Measurements from ENCODE around the gene DDX47. TPM values are rescaled to one million over a fixed set of nuclear protein-coding genes. Genes with fewer than 3 reads are reported as not detected.
"Not testable (repeated sequence)": the region's sequence is repeated elsewhere in the genome, so short reads cannot be mapped to it uniquely, and the experiment has no call there.

Gene DDX47
- total RNA-seq, 1 donor from 2014 or later = 26.7 TPM

DNA sequence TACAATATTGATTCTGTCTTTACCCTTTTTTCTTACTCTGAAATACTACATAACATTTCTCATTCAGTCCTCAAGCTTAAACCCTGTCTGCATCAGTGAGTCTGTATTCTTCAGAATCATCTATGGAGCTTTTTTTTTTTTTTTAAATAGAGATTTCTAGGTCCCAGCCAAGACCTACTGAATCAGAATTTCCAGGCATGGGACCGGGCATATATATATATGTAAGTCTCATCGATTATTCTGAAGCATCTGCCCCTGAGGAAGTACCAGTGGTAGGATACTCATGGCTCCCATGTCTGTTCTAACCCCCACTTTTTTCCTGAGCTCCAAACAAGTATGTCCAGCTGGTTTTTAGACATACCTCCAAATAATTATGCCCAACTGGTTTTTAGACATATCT, 6.1 kb downstream of the DDX47 start:
- TF ChIP-seq, protein P1, sequence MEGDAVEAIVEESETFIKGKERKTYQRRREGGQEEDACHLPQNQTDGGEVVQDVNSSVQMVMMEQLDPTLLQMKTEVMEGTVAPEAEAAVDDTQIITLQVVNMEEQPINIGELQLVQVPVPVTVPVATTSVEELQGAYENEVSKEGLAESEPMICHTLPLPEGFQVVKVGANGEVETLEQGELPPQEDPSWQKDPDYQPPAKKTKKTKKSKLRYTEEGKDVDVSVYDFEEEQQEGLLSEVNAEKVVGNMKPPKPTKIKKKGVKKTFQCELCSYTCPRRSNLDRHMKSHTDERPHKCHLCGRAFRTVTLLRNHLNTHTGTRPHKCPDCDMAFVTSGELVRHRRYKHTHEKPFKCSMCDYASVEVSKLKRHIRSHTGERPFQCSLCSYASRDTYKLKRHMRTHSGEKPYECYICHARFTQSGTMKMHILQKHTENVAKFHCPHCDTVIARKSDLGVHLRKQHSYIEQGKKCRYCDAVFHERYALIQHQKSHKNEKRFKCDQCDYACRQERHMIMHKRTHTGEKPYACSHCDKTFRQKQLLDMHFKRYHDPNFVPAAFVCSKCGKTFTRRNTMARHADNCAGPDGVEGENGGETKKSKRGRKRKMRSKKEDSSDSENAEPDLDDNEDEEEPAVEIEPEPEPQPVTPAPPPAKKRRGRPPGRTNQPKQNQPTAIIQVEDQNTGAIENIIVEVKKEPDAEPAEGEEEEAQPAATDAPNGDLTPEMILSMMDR (IDR thresholded peaks at IDR 0.05; ENCODE audit: borderline replicate concordance) = no peak
- Histone ChIP-seq H3K9me3 (replicated peaks) (no peaks in the 10 kb centered on the region), H3K36me3 (peaks cover 38% of the 10 kb centered on the region), H3K4me1 (peaks cover 52% of the 10 kb centered on the region), H3K27ac (replicated peaks) (no peak overlapping the region), H3K27me3 (ENCODE audit: low read depth) (no peaks in the 10 kb centered on the region), H3K4me3 (no peak overlapping the region)
- no peak for DNase-seq
- intact Hi-C loops (cut with micrococcal nuclease) = no loop called here

DNA sequence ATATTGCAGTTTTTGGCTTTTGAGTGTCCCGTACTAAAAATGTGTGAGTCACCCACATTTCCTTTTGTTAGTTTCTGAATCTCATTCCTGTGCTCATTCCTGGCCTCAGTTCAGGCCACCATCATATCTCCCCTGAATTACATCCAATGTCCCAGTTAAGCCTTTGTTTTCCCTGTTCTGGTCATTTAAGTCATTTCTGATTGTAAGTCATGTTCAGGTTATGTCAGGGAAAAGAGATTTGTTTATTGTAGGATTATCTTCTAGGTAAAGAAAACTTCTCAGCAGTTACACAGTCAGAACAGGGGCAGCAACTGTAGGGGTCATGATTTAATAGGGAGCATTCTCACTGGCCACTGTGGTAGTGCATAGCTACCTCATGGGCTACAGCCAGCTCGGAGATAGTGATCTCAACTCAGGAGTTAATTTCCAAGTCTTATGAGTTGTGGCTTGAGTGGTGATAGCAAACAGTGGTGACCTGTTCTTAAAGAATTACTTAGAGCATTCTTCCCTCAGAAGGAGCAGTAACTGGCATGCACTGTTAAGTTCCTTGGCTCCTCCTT, 6.7 kb downstream of the DDX47 start:
- H3K36me3 ChIP-seq = peaks cover 42% of the 10 kb centered on the region
- peaks cover 46% of the 10 kb centered on the region for H3K4me1 ChIP-seq
- intact Hi-C loops (cut with micrococcal nuclease) = no loop called here
- no peak overlapping the region for H3K27ac ChIP-seq (replicated peaks)
- no peaks in the 10 kb centered on the region for H3K27me3 ChIP-seq (ENCODE audit: low read depth)
- TF ChIP-seq, protein P1 (IDR thresholded peaks at IDR 0.05; ENCODE audit: borderline replicate concordance) = no peak
- H3K9me3 ChIP-seq (replicated peaks) = no peaks in the 10 kb centered on the region
- no peak for DNase-seq
- H3K4me3 ChIP-seq = no peak overlapping the region

DNA sequence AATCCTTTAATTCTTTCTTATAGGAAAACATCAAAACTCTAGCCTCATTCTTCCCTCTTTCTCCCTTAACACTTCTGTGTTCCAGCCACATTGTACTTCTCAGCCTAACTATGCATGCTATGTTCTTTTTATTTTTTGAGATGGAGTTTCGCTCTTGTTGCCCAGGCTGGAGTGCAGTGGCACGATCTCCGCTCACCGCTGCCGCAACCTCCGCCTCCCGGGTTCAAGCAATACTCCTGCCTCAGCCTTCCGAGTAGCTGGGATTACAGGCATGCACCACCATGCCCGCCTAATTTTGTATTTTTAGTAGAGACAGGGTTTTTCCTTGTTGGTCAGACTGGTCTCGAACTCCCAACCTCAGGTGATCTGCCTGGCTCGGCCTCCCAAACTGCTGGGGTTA, 7.2 kb downstream of the DDX47 start:
- H3K4me3 ChIP-seq; H3K9me3 ChIP-seq (replicated peaks); intact Hi-C loops (cut with micrococcal nuclease); H3K27me3 ChIP-seq (ENCODE audit: low read depth); DNase-seq; H3K27ac ChIP-seq (replicated peaks): not testable (repeated sequence)
- peaks cover 41% of the 10 kb centered on the region for H3K4me1 ChIP-seq
- H3K36me3 ChIP-seq = peaks cover 43% of the 10 kb centered on the region

DNA sequence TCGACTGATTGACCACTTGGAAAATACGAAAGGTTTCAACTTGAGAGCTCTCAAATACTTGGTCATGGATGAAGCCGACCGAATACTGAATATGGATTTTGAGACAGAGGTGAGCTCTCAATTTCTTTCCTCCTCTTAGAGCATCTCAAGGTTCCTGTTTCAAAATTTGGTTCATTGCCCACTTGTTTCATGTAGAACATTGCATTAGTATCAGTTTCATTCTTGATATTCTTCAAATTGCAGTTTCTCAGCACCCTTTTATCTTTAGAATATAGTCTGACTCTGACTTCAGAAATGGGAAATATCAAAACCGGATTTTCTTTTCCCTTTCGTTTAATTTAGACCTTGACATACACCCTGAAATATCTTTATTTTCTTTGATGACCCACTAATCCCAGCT, 8.8 kb downstream of the DDX47 start:
- Histone ChIP-seq H3K27me3 (ENCODE audit: low read depth) (no peaks in the 10 kb centered on the region), H3K36me3 (peaks cover 59% of the 10 kb centered on the region), H3K27ac (replicated peaks) (no peak overlapping the region), H3K4me3 (no peak overlapping the region), H3K9me3 (replicated peaks) (no peaks in the 10 kb centered on the region), H3K4me1 (peaks cover 27% of the 10 kb centered on the region)
- DNase-seq = no peak
- TF ChIP-seq, protein P1 (IDR thresholded peaks at IDR 0.05; ENCODE audit: borderline replicate concordance) = no peak
- intact Hi-C loops (cut with micrococcal nuclease) = no loop called here

DNA sequence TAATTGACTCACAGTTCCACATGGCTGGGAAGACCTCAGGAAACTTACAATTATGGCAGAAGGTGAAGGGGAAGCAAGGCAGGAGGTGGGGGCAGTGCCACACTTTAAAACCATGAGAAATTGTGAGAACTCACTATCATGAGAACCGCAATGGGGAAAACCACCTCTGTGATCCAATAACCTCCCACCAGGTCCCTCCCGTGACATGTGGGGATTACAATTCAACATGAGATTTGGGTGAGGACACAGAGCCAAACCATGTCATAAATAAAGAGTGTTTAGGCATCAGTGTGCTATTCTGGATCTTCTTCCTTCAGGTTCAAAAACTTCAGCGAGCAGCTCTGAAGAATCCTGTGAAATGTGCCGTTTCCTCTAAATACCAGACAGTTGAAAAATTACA, 9.7 kb downstream of the DDX47 start:
- Histone ChIP-seq H3K4me1 (peaks cover 18% of the 10 kb centered on the region), H3K9me3 (replicated peaks) (no peaks in the 10 kb centered on the region), H3K27me3 (ENCODE audit: low read depth) (no peaks in the 10 kb centered on the region), H3K27ac (replicated peaks) (no peak overlapping the region), H3K4me3 (no peak overlapping the region), H3K36me3 (peaks cover 68% of the 10 kb centered on the region)
- DNase-seq = no peak
- TF ChIP-seq, protein P1 (IDR thresholded peaks at IDR 0.05; ENCODE audit: borderline replicate concordance) = no peak
- intact Hi-C loops (cut with micrococcal nuclease) = no loop called here

DNA sequence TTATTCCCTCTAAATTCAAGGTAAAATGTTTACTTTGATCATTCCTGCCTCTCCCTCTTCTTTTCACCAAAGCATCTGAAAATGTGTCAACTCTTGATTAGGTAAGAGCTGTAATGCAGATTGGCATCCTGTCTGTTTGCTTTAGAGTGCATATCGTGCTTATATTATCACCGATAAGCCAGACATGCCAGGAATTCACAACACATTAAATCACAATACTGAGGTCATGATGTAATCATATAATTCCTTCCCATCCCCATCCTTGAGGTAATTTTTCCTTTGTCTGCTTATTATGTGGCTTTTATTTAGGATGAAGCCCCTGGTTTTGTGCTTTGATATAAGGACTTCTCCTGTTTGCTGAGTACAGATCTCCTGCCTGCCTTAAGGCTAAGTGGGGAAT, 10.2 kb downstream of the DDX47 start:
- peaks cover 72% of the 10 kb centered on the region for H3K36me3 ChIP-seq

More for the DNA sequence above, 10.2 kb downstream of the DDX47 start:
- H3K27me3 ChIP-seq (ENCODE audit: low read depth) = no peaks in the 10 kb centered on the region
- TF ChIP-seq, protein P1 (IDR thresholded peaks at IDR 0.05; ENCODE audit: borderline replicate concordance) = no peak
- DNase-seq = no peak
- H3K4me3 ChIP-seq = no peak overlapping the region
- H3K9me3 ChIP-seq (replicated peaks) = no peaks in the 10 kb centered on the region
- intact Hi-C loops (cut with micrococcal nuclease) = no loop called here
- no peak overlapping the region for H3K27ac ChIP-seq (replicated peaks)
- peaks cover 17% of the 10 kb centered on the region for H3K4me1 ChIP-seq
